ENCODE data around the gene EXOC4. TPM values are rescaled to one million over a fixed set of nuclear protein-coding genes. Genes with fewer than 3 reads are reported as not detected.
"Not testable (repeated sequence)": the region's sequence is repeated elsewhere in the genome, so short reads cannot be mapped to it uniquely, and the experiment has no call there.

Gene EXOC4
- total and polyA plus RNA-seq, 2 of the 13 experiments (the other 11 are each of a cell fraction or from before 2014, with no cell fraction given) = 22.5 to 39.0 TPM

DNA sequence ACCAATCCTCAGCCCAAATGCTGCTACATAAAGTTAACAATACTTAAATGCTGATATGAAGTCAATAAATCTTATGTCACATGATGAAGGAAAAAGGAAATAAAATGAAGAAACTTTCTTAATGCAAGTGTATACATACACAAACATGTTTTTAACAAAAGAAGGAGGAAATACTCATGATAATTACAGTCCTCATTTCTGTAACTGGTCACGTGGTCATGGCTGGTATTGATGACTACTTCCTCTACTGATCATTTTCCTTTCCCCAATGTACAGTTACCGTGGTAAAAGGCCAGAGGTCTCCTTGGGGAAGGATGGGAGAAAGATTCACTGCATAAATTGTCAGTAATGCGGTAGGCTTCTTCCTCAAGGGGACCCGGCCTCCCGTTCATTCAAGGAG is 390.8 kb downstream of the EXOC4 start:
- FAIRE-seq; H3K9me3 ChIP-seq (ENCODE audit: low read length); BruUV-seq (replicated peaks); POLR2A ChIA-PET; H3K4me2 ChIP-seq (ENCODE audit: low read depth, low read length); H3K36me3 ChIP-seq (replicated peaks in 1 of 2; ENCODE audit: control insufficient read depth in 1 of 2, insufficient read depth in 2 of 2, low read length in 2 of 2); CTCF ChIA-PET (ENCODE audit: low intra/inter-chr PET ratio, low total read pairs); in situ Hi-C loops (cut with HindIII; ENCODE audit: extremely low pct_ligation_motif_present, low pct_unique_long_range_greater_than_20kb); H3K4me3 ChIP-seq (replicated peaks in 1 of 3; ENCODE audit: insufficient read depth in 1 of 3, low read depth in 2 of 3, low read length in 3 of 3); H3K27ac ChIP-seq (ENCODE audit: extremely low read length, insufficient read depth, low read length); H2AFZ ChIP-seq (ENCODE audit: low read length); DNase-seq (ENCODE audit: low spot score); H3K79me2 ChIP-seq (ENCODE audit: insufficient read depth, low read length); H3K4me1 ChIP-seq (ENCODE audit: insufficient read depth, low read length); H4K20me1 ChIP-seq (ENCODE audit: insufficient read depth, low read length); ATAC-seq; intact Hi-C loops (cut with micrococcal nuclease; ENCODE audit: unreplicated experiment); H3K9ac ChIP-seq (ENCODE audit: insufficient read depth, low read depth, low read length); H3K27me3 ChIP-seq (ENCODE audit: control insufficient read depth in 1 of 2, insufficient read depth in 2 of 2, low read length in 2 of 2): not testable (repeated sequence)
- 91% methylated on average over 5 of the region's 5 CpGs for WGBS (ENCODE audit: low lambda C conversion rate)

DNA sequence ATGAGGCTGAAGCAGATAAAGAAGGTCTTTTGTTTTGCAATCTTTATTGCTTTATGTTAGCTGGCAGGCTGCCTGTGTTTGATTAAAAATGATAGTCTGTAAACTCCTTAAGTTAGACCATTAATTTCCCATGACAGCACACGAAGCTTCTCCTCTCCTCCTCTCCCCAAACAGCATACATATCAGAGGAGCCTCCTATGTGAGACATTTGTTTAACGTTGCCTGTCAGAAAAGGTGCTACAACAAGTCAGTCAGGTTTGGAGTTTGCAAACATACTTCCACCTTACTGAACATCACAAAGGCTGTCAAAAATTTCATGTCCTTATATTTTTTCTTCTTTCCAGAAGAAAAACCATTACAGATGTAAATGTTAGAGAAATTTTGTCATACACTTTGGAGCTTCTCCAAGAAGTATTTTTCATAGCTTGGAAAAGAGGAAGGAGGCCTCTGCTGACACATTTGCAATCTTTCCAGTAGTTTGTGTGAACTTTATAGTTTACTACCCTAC is 393.1 kb downstream of the EXOC4 start:
- H4K20me1 ChIP-seq (ENCODE audit: insufficient read depth, low read length) = no peaks in the 10 kb centered on the region
- POLR2A ChIA-PET = no interaction called here
- no peak overlapping the region for H3K9ac ChIP-seq (ENCODE audit: insufficient read depth, low read depth, low read length)
- FAIRE-seq (no peak), DNase-seq (ENCODE audit: low spot score) (no peak), ATAC-seq (no peak)
- intact Hi-C loops (cut with micrococcal nuclease; ENCODE audit: unreplicated experiment) (no loop called here), in situ Hi-C loops (cut with HindIII; ENCODE audit: extremely low pct_ligation_motif_present, low pct_unique_long_range_greater_than_20kb) (no loop called here)
- CTCF ChIA-PET (ENCODE audit: low intra/inter-chr PET ratio, low total read pairs) = no interaction called here
- no peak overlapping the region for H3K27ac ChIP-seq (ENCODE audit: extremely low read length, insufficient read depth, low read length)
- H3K4me2 ChIP-seq (ENCODE audit: low read depth, low read length) = no peak overlapping the region
- H3K9me3 ChIP-seq (ENCODE audit: low read length) = no peaks in the 10 kb centered on the region
- no peaks in the 10 kb centered on the region for H3K27me3 ChIP-seq (ENCODE audit: control insufficient read depth in 1 of 2, insufficient read depth in 2 of 2, low read length in 2 of 2)
- no peaks in the 10 kb centered on the region for H3K36me3 ChIP-seq (replicated peaks in 1 of 2; ENCODE audit: control insufficient read depth in 1 of 2, insufficient read depth in 2 of 2, low read length in 2 of 2)
- WGBS (ENCODE audit: low lambda C conversion rate) = 51% methylated on average over 2 of the region's 2 CpGs
- H3K4me1 ChIP-seq (ENCODE audit: insufficient read depth, low read length) = no peaks in the 10 kb centered on the region
- no peak overlapping the region for H2AFZ ChIP-seq (ENCODE audit: low read length)
- no TSS peak for BruUV-seq (replicated peaks)
- no peaks in the 10 kb centered on the region for H3K79me2 ChIP-seq (ENCODE audit: insufficient read depth, low read length)
- H3K4me3 ChIP-seq (replicated peaks in 1 of 3; ENCODE audit: insufficient read depth in 1 of 3, low read depth in 2 of 3, low read length in 3 of 3) = no peak overlapping the region
- TF ChIP-seq ZNF160 (CRISPR knock-in tag; IDR thresholded peaks at IDR 0.05) (no peak), ZNF30 (CRISPR knock-in tag; IDR thresholded peaks at IDR 0.05) (no peak), CREB1 (IDR thresholded peaks at IDR 0.05) (no peak), CREB1 (CRISPR knock-in tag; IDR thresholded peaks at IDR 0.05) (no peak), ZNF136 (CRISPR knock-in tag; IDR thresholded peaks at IDR 0.05; ENCODE audit: low read depth) (no peak), ZNF768 (CRISPR knock-in tag; IDR thresholded peaks at IDR 0.05) (no peak), ZNF549 (CRISPR knock-in tag; IDR thresholded peaks at IDR 0.05) (no peak), ZNF569 (CRISPR knock-in tag; IDR thresholded peaks at IDR 0.05; ENCODE audit: borderline replicate concordance) (no peak), ARID2 (CRISPR knock-in tag; IDR thresholded peaks at IDR 0.05; ENCODE audit: borderline replicate concordance) (no peak), PAF1 (CRISPR knock-in tag; IDR thresholded peaks at IDR 0.05) (no peak)
- TF ChIP-seq, protein P1, sequence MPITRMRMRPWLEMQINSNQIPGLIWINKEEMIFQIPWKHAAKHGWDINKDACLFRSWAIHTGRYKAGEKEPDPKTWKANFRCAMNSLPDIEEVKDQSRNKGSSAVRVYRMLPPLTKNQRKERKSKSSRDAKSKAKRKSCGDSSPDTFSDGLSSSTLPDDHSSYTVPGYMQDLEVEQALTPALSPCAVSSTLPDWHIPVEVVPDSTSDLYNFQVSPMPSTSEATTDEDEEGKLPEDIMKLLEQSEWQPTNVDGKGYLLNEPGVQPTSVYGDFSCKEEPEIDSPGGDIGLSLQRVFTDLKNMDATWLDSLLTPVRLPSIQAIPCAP (CRISPR knock-in tag; IDR thresholded peaks at IDR 0.05; ENCODE audit: low read depth) = no peak
- TF ChIP-seq, protein P2, sequence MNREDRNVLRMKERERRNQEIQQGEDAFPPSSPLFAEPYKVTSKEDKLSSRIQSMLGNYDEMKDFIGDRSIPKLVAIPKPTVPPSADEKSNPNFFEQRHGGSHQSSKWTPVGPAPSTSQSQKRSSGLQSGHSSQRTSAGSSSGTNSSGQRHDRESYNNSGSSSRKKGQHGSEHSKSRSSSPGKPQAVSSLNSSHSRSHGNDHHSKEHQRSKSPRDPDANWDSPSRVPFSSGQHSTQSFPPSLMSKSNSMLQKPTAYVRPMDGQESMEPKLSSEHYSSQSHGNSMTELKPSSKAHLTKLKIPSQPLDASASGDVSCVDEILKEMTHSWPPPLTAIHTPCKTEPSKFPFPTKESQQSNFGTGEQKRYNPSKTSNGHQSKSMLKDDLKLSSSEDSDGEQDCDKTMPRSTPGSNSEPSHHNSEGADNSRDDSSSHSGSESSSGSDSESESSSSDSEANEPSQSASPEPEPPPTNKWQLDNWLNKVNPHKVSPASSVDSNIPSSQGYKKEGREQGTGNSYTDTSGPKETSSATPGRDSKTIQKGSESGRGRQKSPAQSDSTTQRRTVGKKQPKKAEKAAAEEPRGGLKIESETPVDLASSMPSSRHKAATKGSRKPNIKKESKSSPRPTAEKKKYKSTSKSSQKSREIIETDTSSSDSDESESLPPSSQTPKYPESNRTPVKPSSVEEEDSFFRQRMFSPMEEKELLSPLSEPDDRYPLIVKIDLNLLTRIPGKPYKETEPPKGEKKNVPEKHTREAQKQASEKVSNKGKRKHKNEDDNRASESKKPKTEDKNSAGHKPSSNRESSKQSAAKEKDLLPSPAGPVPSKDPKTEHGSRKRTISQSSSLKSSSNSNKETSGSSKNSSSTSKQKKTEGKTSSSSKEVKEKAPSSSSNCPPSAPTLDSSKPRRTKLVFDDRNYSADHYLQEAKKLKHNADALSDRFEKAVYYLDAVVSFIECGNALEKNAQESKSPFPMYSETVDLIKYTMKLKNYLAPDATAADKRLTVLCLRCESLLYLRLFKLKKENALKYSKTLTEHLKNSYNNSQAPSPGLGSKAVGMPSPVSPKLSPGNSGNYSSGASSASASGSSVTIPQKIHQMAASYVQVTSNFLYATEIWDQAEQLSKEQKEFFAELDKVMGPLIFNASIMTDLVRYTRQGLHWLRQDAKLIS (CRISPR knock-in tag; IDR thresholded peaks at IDR 0.05) = no peak
- TF ChIP-seq, protein P3, sequence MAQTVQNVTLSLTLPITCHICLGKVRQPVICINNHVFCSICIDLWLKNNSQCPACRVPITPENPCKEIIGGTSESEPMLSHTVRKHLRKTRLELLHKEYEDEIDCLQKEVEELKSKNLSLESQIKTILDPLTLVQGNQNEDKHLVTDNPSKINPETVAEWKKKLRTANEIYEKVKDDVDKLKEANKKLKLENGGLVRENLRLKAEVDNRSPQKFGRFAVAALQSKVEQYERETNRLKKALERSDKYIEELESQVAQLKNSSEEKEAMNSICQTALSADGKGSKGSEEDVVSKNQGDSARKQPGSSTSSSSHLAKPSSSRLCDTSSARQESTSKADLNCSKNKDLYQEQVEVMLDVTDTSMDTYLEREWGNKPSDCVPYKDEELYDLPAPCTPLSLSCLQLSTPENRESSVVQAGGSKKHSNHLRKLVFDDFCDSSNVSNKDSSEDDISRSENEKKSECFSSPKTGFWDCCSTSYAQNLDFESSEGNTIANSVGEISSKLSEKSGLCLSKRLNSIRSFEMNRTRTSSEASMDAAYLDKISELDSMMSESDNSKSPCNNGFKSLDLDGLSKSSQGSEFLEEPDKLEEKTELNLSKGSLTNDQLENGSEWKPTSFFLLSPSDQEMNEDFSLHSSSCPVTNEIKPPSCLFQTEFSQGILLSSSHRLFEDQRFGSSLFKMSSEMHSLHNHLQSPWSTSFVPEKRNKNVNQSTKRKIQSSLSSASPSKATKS (CRISPR knock-in tag; IDR thresholded peaks at IDR 0.05) = no peak

Measured in HepG2 (cell line).